ENCODE measurements around the gene BMAL2.

Gene BMAL2

DNA sequence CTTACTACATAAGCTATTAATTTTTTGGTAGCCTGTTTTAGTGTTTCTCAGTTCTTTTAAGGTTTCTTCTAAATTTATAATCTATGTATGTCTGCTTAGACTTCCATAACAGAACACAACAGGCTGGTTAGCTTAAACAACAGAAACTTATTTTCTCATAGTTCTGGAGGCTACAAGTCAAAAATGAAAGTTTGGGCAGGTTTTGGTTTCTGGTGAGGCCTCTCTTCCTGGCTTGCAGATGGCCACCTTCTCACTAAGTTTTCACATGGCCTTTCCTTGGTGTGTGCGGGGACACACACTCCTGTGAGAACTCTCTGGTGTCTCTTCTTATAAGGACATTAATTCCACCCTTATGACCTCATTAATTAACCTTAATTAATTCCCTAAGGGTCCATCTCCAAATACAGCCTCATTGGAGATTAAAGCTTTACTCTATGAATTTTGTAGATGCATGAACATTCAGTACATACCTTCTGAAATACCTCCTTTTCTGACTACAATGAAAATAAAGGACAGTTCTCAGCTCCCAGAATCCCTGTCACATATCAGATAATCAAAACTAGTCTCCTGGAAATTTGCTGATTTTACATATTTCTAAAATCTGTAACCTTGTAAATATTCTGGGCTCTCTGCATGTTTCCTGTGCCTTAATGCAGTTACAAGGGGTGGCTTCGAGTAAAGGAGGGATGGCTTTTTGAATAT is 23.2 kb upstream of the BMAL2 start:
- TF ChIP-seq, protein P1, sequence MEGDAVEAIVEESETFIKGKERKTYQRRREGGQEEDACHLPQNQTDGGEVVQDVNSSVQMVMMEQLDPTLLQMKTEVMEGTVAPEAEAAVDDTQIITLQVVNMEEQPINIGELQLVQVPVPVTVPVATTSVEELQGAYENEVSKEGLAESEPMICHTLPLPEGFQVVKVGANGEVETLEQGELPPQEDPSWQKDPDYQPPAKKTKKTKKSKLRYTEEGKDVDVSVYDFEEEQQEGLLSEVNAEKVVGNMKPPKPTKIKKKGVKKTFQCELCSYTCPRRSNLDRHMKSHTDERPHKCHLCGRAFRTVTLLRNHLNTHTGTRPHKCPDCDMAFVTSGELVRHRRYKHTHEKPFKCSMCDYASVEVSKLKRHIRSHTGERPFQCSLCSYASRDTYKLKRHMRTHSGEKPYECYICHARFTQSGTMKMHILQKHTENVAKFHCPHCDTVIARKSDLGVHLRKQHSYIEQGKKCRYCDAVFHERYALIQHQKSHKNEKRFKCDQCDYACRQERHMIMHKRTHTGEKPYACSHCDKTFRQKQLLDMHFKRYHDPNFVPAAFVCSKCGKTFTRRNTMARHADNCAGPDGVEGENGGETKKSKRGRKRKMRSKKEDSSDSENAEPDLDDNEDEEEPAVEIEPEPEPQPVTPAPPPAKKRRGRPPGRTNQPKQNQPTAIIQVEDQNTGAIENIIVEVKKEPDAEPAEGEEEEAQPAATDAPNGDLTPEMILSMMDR (IDR thresholded peaks at IDR 0.05; ENCODE audit: insufficient read depth, low read length, missing control alignments), result no peak

DNA sequence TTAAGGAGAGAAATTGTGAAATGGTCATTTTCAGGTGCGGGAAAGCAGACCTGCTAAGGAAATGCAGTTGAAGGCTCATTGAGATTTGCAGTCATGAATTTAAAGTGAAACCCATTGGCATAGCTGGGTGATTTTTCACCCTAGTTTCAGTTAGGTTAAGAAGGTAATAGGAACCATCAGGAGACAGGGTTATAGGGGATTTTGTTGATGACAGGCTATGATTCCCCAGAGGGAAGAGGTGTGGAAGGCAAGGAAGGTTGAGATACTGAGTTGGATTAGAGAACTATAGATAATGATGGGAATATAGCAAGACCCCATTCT is 22.7 kb upstream of the BMAL2 start:
- ChIA-PET POLR2A (no interaction called here), CTCF (interaction anchor here (5.9 to 9.5 kb wide), 2 partner anchors 13 to 293 kb away, joined by 45 to 230 read pairs; partner anchors contain the start of genes MED21 and TM7SF3)
- no peak for DNase-seq (ENCODE audit: low read depth, low spot score)
- TF ChIP-seq, protein P1 (IDR thresholded peaks at IDR 0.05; ENCODE audit: insufficient read depth, low read length, missing control alignments), result no peak
- no peak overlapping the region for H3K4me3 ChIP-seq (ENCODE audit: low read depth, low read length)

More for the DNA sequence above, 23.2 kb upstream of the BMAL2 start:
- POLR2A ChIA-PET, result no interaction called here
- CTCF ChIA-PET, result interaction anchor here (1.6 to 9.5 kb wide), 5 partner anchors 12 to 391 kb away, joined by 4 to 230 read pairs (median 45); partner anchors contain the start of genes MED21 and TM7SF3
- no peak overlapping the region for H3K4me3 ChIP-seq (ENCODE audit: low read depth, low read length)
- no peak for DNase-seq (ENCODE audit: low read depth, low spot score)

DNA sequence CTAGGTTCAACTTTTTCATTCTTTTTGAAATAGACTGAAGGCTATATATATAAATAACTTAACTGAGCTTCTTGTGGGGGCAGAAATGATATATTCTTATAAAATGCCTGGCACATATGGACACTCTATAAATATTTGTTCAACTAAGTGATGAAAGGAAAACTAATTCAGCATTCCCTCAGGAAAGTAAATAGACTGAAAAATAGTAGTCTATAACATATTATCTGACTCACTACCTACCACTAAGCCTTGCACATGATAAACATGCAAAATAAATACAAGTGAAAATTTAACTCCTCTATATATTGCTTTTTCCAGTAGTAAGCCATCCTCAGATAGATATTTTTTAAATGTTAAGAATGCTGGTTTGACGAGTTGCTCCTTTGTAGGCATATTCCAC is 15.7 kb upstream of the BMAL2 start:
- TF ChIP-seq, protein P1 (IDR thresholded peaks at IDR 0.05; ENCODE audit: insufficient read depth, low read length, missing control alignments), result no peak
- ChIA-PET POLR2A (no interaction called here), CTCF (interaction anchor here (4.9 kb wide), 1 partner anchor 12 kb away, joined by 40 read pairs; no protein-coding TSS in a partner anchor)
- no peak for DNase-seq (ENCODE audit: low read depth, low spot score)
- H3K4me3 ChIP-seq (ENCODE audit: low read depth, low read length), result no peak overlapping the region

DNA sequence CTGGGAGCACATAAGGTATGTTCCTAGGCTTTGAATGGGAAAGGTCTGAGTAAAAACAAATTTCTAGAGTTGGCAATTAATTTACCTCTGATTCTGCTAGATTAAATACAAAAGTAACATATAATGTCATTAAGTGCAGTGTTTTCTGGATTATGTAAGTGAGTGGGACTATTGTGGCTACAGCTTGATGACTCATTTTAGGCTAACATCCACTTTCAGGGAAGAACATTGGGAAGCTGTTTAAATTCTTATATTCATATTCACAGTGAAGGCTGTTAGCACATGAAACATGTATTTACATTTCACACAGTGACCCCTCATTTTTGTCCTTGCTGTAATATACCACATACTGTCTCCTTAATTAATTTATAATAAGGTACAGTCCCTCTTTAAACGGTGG is 13.2 kb upstream of the BMAL2 start:
- H3K4me3 ChIP-seq (ENCODE audit: low read depth, low read length), result no peak overlapping the region
- POLR2A ChIA-PET, result no interaction called here
- TF ChIP-seq, protein P1 (IDR thresholded peaks at IDR 0.05; ENCODE audit: insufficient read depth, low read length, missing control alignments), result no peak
- CTCF ChIA-PET, result interaction anchor here (0.7 to 2.7 kb wide), 4 partner anchors 17 to 434 kb away, joined by 3 to 19 read pairs (median 4); no protein-coding TSS in a partner anchor
- DNase-seq (ENCODE audit: low read depth, low spot score), result no peak

DNA sequence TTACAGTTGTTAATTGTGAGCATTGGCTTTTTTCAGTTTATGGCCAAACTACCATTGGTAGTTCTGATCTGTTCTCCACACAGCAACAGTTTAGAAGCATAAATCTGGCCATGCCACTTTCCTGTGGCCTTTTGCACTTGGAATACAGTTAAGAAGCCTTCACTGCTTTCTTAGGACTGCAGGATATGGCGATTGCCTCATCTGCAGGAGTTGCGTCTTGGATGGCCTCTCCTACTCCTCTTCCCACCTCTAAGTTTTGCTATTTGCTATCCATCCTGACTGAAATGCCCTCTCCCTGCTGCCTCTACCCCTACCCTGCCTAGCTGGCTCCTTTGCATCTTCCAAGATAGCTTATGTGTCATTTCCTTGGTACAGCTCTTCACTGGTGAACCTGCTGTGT is 12.8 kb upstream of the BMAL2 start:
- no peak for DNase-seq (ENCODE audit: low read depth, low spot score)
- no peak overlapping the region for H3K4me3 ChIP-seq (ENCODE audit: low read depth, low read length)
- POLR2A ChIA-PET, result no interaction called here
- TF ChIP-seq, protein P1 (IDR thresholded peaks at IDR 0.05; ENCODE audit: insufficient read depth, low read length, missing control alignments), result no peak
- CTCF ChIA-PET, result interaction anchor here (0.6 to 2.7 kb wide), 5 partner anchors 11 to 435 kb away, joined by 3 to 19 read pairs (median 3); no protein-coding TSS in a partner anchor

DNA sequence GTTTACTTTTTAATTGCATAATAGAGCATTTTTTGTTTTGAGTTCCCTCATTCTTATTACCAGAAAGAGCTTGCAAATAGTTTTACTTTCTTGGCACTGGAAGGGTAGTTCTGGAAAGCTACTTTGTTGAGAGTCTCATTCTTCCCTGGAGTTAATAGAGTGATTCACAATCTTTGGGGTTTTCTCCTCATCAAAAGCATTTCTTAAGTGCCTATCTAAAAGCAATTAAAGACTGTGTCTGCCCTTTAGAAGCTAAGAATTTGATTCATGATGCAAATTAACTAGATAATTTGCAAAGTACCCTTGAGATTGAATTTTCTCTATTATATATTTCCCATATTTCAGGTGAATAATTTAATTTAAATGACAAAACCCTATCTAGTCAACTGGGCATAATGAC is 8.1 kb upstream of the BMAL2 start:
- DNase-seq (ENCODE audit: low read depth, low spot score), result no peak
- H3K4me3 ChIP-seq (ENCODE audit: low read depth, low read length), result no peak overlapping the region
- CTCF ChIA-PET, result interaction anchor here (0.6 to 3.5 kb wide), 7 partner anchors 17 to 1227 kb away, joined by 3 to 22 read pairs (median 3); no protein-coding TSS in a partner anchor
- TF ChIP-seq, protein P1 (IDR thresholded peaks at IDR 0.05; ENCODE audit: insufficient read depth, low read length, missing control alignments), result no peak
- POLR2A ChIA-PET, result no interaction called here
